Mesenchymal stem cell (in vitro differentiated cells and primary cell): ENCODE data around the gene ABHD4.

Source experiments
- DNase-seq: peaks from one replicate; pipeline ENCODE4 v3.0.0-alpha.2; 2013
- H2AFZ ChIP-seq: one replicate; pipeline ENCODE4 v1.6.1; 2013; ENCODE audit warnings: low read depth, mild to moderate bottlenecking, control low read depth, inconsistent platforms, low read length, moderate library complexity
- H2AK5ac ChIP-seq: 2 replicates; pipeline ENCODE4 v1.6.1; 2013; ENCODE audit warnings: low read length, moderate library complexity, mild to moderate bottlenecking, inconsistent platforms; ENCODE audit not compliant: severe bottlenecking
- H2BK120ac ChIP-seq: one replicate; pipeline ENCODE4 v1.6.1; 2013; ENCODE audit warnings: low read depth, mild to moderate bottlenecking, inconsistent platforms, low read length, moderate library complexity
- H2BK12ac ChIP-seq, 2 experiments: one replicate each; pipeline ENCODE4 v1.6.1; 2013; ENCODE audit warnings: inconsistent platforms in 2 of 2, low read length in 2 of 2, mild to moderate bottlenecking in 2 of 2, moderate library complexity in 2 of 2, control low read depth in 1 of 2
- H2BK15ac ChIP-seq: one replicate; pipeline ENCODE4 v1.6.1; 2013; ENCODE audit warnings: mild to moderate bottlenecking, low read depth, inconsistent platforms; ENCODE audit not compliant: poor library complexity, severe bottlenecking
- H2BK5ac ChIP-seq: 2 replicates; pipeline ENCODE4 v1.6.1; 2013; ENCODE audit warnings: low read depth, mild to moderate bottlenecking, low read length, control low read depth, inconsistent platforms; ENCODE audit not compliant: poor library complexity, severe bottlenecking
- H3K14ac ChIP-seq, 2 experiments: one replicate each; pipeline ENCODE4 v1.6.1; 2013; ENCODE audit warnings: inconsistent platforms in 2 of 2, low read length in 2 of 2, control low read depth in 1 of 2, mild to moderate bottlenecking in 1 of 2, moderate library complexity in 1 of 2
- H3K18ac ChIP-seq, 2 experiments: one replicate each; pipeline ENCODE4 v1.6.1; 2013; ENCODE audit warnings: inconsistent platforms in 2 of 2, low read length in 2 of 2, control low read depth in 1 of 2, low read depth in 1 of 2, mild to moderate bottlenecking in 1 of 2
- H3K23ac ChIP-seq, 2 experiments: one replicate each; pipeline ENCODE4 v1.6.1; 2013; ENCODE audit warnings: inconsistent platforms in 2 of 2, low read length in 2 of 2, mild to moderate bottlenecking in 2 of 2, moderate library complexity in 2 of 2, control low read depth in 1 of 2
- H3K27ac ChIP-seq: 2 replicates; pipeline ENCODE4 v1.5.1; 2013; ENCODE audit warnings: mild to moderate bottlenecking, moderate library complexity, low read length, control low read depth, inconsistent platforms; ENCODE audit not compliant: poor library complexity, severe bottlenecking
- H3K27me3 ChIP-seq, 2 experiments: 2 replicates each; pipeline versions ENCODE4 v1.6.1 to v1.7.0; 2013; ENCODE audit warnings: low read length in 2 of 2, mild to moderate bottlenecking in 2 of 2, moderate library complexity in 2 of 2, control low read depth in 1 of 2, inconsistent platforms in 1 of 2; ENCODE audit not compliant: control insufficient read depth in 1 of 2, insufficient read depth in 1 of 2
- H3K36me3 ChIP-seq, 2 experiments: 2 replicates each; pipeline versions ENCODE4 v1.6.1 to v1.7.0; 2013; ENCODE audit warnings: low read length in 2 of 2, control low read depth in 1 of 2, inconsistent platforms in 1 of 2, low read depth in 1 of 2, mild to moderate bottlenecking in 1 of 2; ENCODE audit not compliant: insufficient read depth in 2 of 2, control insufficient read depth in 1 of 2
- H3K4ac ChIP-seq, 2 experiments: one replicate each; pipeline ENCODE4 v1.6.1; 2013; ENCODE audit warnings: inconsistent platforms in 2 of 2, low read length in 2 of 2, mild to moderate bottlenecking in 2 of 2, moderate library complexity in 2 of 2, control low read depth in 1 of 2, low read depth in 1 of 2
- H3K4me1 ChIP-seq: 2 replicates; pipeline ENCODE4 v1.6.1; 2013; ENCODE audit warnings: low read depth, low read length, control low read depth; ENCODE audit not compliant: control insufficient read depth, insufficient read depth
- H3K4me2 ChIP-seq: 2 replicates; pipeline ENCODE4 v1.6.1; 2013; ENCODE audit warnings: low read length, mild to moderate bottlenecking, inconsistent platforms; ENCODE audit not compliant: poor library complexity, severe bottlenecking
- H3K4me3 ChIP-seq, 2 experiments: 2 replicates each; pipeline versions ENCODE4 v1.5.1 to v1.7.0; 2013; ENCODE audit warnings: low read length in 2 of 2, mild to moderate bottlenecking in 2 of 2, control low read depth in 1 of 2, low read depth in 1 of 2; ENCODE audit not compliant: insufficient read depth in 1 of 2
- H3K79me1 ChIP-seq: replicated peaks from 2 replicates; pipeline ENCODE4 v1.6.1; 2013; ENCODE audit warnings: mild to moderate bottlenecking, control low read depth, low read length, inconsistent platforms; ENCODE audit not compliant: poor library complexity, severe bottlenecking
- H3K9ac ChIP-seq: 2 replicates; pipeline ENCODE4 v1.7.0; 2013; ENCODE audit warnings: mild to moderate bottlenecking, low read length, moderate library complexity
- H3K9me3 ChIP-seq: 2 replicates; pipeline ENCODE4 v1.7.0; 2013; ENCODE audit warnings: mild to moderate bottlenecking, low read length; ENCODE audit not compliant: control insufficient read depth
- H4K8ac ChIP-seq: one replicate; pipeline ENCODE4 v1.6.1; 2013; ENCODE audit warnings: inconsistent platforms, mild to moderate bottlenecking, low read length, moderate library complexity
- H4K91ac ChIP-seq: one replicate; pipeline ENCODE4 v1.6.1; 2013; ENCODE audit warnings: mild to moderate bottlenecking, low read length, inconsistent platforms
- WGBS: methylation state at CpG from one replicate; pipeline ENCODE4 v1.1.7; 2013; ENCODE audit warnings: mixed read lengths; 5-methylcytosine and 5-hydroxymethylcytosine counted together

Gene ABHD4

DNA sequence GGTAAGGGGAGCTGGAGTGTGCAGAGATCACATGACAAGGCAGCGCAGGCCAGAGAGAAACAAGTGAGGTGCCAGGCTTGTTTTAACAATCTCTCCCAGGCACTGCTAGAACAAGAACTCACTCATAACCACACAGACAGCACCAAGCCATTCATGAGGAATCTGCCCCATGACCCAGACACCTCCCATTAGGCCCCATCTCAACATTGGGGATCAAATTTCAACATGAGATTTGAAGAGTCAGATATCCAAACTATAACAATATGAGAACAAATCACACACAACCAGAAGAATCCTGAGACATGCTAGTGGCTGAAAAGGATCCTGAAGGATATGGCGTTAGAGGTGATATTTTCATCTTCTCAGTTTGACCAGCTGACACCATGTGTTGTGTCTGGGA is 24.2 kb downstream of the ABHD4 start:
- H3K27ac ChIP-seq: peak overlapping the region; percentile 6
- H3K79me1 ChIP-seq: no peaks in the 10 kb centered on the region
- H3K27me3 ChIP-seq: no peaks in the 10 kb centered on the region
- H3K4me2 ChIP-seq: no peak overlapping the region
- H3K4me3 ChIP-seq: no peak overlapping the region
- no peak overlapping the region for H3K4ac ChIP-seq
- H3K4me1 ChIP-seq: peaks cover 3% of the 10 kb centered on the region
- no peak overlapping the region for H2BK120ac ChIP-seq
- no peak overlapping the region for H3K18ac ChIP-seq
- no peak overlapping the region for H2BK5ac ChIP-seq
- H2BK12ac ChIP-seq: no peak overlapping the region
- no peak overlapping the region for H4K8ac ChIP-seq
- no peak overlapping the region for H3K9ac ChIP-seq
- no peaks in the 10 kb centered on the region for H3K9me3 ChIP-seq
- no peak for DNase-seq
- H2AFZ ChIP-seq: no peak overlapping the region
- no peak overlapping the region for H3K23ac ChIP-seq
- no peak overlapping the region for H4K91ac ChIP-seq
- H2BK15ac ChIP-seq: no peak overlapping the region
- H3K36me3 ChIP-seq: no peaks in the 10 kb centered on the region
- 100% methylated on average over 2 of the region's 2 CpGs for WGBS
- no peak overlapping the region for H2AK5ac ChIP-seq
- no peak overlapping the region for H3K14ac ChIP-seq

DNA sequence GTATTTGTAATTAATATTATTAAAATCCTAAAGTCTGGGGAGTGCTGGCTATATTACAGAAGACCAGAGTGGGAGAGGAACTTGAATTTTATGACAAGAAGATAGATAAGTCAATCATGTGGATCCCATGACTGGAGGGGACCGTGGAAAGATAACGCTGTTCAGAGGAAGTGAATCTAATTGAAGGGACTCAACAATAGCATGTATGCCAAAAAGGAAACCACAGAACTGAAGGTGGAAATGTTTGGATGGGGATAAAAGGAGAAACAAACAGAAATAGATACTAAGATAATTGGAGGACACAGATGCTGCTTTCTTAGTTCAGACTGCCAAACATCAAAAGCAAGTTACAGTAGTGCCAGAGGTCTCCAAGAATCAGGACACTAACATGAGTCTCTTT is 24.9 kb downstream of the ABHD4 start:
- H3K36me3 ChIP-seq: no peaks in the 10 kb centered on the region
- H2BK15ac ChIP-seq: no peak overlapping the region
- no peak overlapping the region for H2AK5ac ChIP-seq
- H3K4me1 ChIP-seq: peaks cover 3% of the 10 kb centered on the region
- no peak overlapping the region for H4K91ac ChIP-seq
- H3K27me3 ChIP-seq: no peaks in the 10 kb centered on the region
- no peaks in the 10 kb centered on the region for H3K79me1 ChIP-seq
- no peak overlapping the region for H3K9ac ChIP-seq
- no peak overlapping the region for H2BK12ac ChIP-seq
- H3K9me3 ChIP-seq: no peaks in the 10 kb centered on the region
- no peak overlapping the region for H3K18ac ChIP-seq
- H3K27ac ChIP-seq: no peak overlapping the region
- no peak overlapping the region for H4K8ac ChIP-seq
- no peak overlapping the region for H3K4me2 ChIP-seq
- no peak overlapping the region for H3K23ac ChIP-seq
- no peak overlapping the region for H3K4me3 ChIP-seq
- DNase-seq: no peak
- H2BK120ac ChIP-seq: no peak overlapping the region
- no peak overlapping the region for H3K4ac ChIP-seq
- no peak overlapping the region for H3K14ac ChIP-seq
- 65% methylated on average over 2 of the region's 2 CpGs for WGBS
- no peak overlapping the region for H2AFZ ChIP-seq
- peak overlapping the region; percentile 44 for H2BK5ac ChIP-seq

DNA sequence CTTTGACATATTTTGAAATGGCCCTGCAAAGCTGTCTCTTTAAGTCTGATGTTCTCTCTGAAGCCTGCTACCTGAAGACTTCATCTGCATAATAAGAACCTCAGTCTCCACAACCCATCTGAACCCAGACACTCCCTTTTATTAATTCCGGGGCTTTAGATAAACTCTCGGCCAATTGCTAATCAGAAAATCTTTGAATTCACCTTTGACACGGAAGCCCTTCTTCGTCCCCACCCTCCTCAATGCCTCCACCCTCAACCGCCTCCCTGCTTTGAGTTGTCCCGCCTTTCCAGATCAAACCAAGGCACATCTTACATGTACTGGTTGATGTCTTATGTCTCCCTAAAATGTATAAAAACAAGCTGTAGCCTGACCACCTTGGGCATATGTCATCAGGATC is 28.5 kb downstream of the ABHD4 start:
- Histone ChIP-seq H3K9me3 (no peaks in the 10 kb centered on the region), H3K4ac (no peak overlapping the region), H2AK5ac (no peak overlapping the region), H3K79me1 (no peaks in the 10 kb centered on the region), H3K36me3 (no peaks in the 10 kb centered on the region), H2AFZ (no peak overlapping the region), H2BK5ac (no peak overlapping the region), H3K14ac (no peak overlapping the region), H2BK120ac (no peak overlapping the region), H3K4me2 (no peak overlapping the region), H3K4me1 (peaks cover 3% of the 10 kb centered on the region), H4K8ac (no peak overlapping the region), H3K27me3 (no peaks in the 10 kb centered on the region), H3K9ac (no peak overlapping the region), H3K27ac (no peak overlapping the region), H3K23ac (no peak overlapping the region), H4K91ac (no peak overlapping the region), H2BK15ac (no peak overlapping the region), H3K4me3 (no peak overlapping the region), H2BK12ac (no peak overlapping the region), H3K18ac (no peak overlapping the region)
- DNase-seq: no peak
- 85% methylated on average over 6 of the region's 6 CpGs for WGBS

DNA sequence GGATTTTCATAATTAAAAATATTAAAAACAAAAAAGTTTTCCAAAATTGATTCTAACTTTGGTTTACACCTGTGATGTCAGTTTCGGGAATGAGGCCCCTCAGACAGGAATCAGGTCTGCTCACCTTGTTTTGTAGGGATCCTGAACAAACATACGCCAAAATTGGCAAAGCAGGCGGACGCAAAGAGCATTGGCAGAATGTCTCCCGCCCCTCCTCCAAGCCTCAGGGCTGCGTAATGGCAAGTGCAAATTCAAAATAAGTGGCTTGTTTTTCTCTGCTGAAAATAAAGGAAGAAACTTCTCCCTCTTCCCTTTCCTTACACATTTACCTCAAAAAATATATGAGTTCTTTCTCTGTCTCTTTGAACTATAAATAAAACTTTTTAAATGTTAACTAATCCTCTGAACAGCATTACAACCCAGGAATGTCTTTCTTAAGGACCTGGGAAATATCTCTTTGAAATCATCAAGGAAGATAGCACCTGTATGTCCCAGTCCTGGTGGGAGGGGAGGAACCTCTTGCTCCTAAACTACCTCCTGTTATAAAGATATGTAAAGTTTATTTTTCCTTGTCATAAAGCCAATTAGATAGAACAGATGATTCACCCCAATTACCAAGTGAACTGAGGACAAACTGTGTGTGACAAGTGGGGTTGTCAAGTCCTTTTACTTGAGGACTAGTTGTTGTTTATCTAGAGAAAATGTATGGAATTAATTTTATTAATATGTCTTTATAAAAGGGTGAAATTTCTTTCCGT is 29.6 kb downstream of the ABHD4 start:
- H3K4me1 ChIP-seq: no peaks in the 10 kb centered on the region

More for the DNA sequence above, 29.6 kb downstream of the ABHD4 start:
- no peak overlapping the region for H4K91ac ChIP-seq
- H3K9me3 ChIP-seq: no peaks in the 10 kb centered on the region
- no peak overlapping the region for H3K4me3 ChIP-seq
- H3K27me3 ChIP-seq: peaks cover 0 to under 1% of the 10 kb centered on the region in 2 experiments
- H3K79me1 ChIP-seq: no peaks in the 10 kb centered on the region
- no peak overlapping the region for H2BK120ac ChIP-seq
- H4K8ac ChIP-seq: no peak overlapping the region
- H2BK15ac ChIP-seq: no peak overlapping the region
- DNase-seq: no peak
- H3K23ac ChIP-seq: no peak overlapping the region
- no peak overlapping the region for H2AFZ ChIP-seq
- H3K14ac ChIP-seq: no peak overlapping the region
- no peak overlapping the region for H3K18ac ChIP-seq
- no peak overlapping the region for H3K27ac ChIP-seq
- no peak overlapping the region for H3K4ac ChIP-seq
- no peak overlapping the region for H2BK12ac ChIP-seq
- 84% methylated on average over 6 of the region's 7 CpGs for WGBS
- H3K9ac ChIP-seq: no peak overlapping the region
- H3K4me2 ChIP-seq: no peak overlapping the region
- no peak overlapping the region for H2BK5ac ChIP-seq
- H2AK5ac ChIP-seq: no peak overlapping the region
- H3K36me3 ChIP-seq: no peaks in the 10 kb centered on the region
